ENCODE data around the gene ATP13A5. TPM values are rescaled to one million over a fixed set of nuclear protein-coding genes. Genes with fewer than 3 reads are reported as not detected.

The ATP13A5 gene
- total RNA-seq, 1 experiment from 2014 or later: not detected

DNA sequence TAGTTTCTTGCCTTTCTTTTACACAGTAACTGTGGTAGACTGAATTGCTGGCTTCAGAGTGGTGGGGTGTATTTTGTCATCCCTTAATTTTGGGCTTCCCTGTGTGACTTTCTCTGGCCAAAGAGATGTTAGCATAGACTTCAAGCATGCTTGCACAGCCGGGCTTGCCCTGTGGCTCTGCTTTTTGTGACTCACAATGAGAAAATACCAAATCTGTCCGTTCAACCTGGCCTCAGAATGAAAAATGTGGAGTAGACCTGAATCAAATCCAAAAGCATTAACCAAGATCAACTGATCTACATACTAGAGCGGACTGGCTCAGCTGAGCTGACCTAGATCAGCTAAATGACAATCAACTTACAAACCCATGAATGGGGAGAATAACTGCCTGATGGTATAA lies 86.2 kb downstream of the ATP13A5 start:
- H3K27ac Mint-ChIP-seq: no peak overlapping the region
- no peaks in the 10 kb centered on the region for H3K4me1 Mint-ChIP-seq
- no peaks in the 10 kb centered on the region for H3K23me2 ChIP-seq (ENCODE audit: insufficient read length, low read depth, low read length, poor library complexity, severe bottlenecking)
- no peak overlapping the region for H3K27ac ChIP-seq (ENCODE audit: insufficient read length, low read depth, low read length)
- H3K18ac ChIP-seq (ENCODE audit: insufficient read length, low read depth, low read length): no peak overlapping the region
- H3K56ac ChIP-seq (ENCODE audit: insufficient read length, low read depth, low read length): no peak overlapping the region
- no peak overlapping the region for H2AFZ ChIP-seq (ENCODE audit: low read length)
- no peak overlapping the region for H3K9ac ChIP-seq (ENCODE audit: extremely low read depth, insufficient read length, low read length)
- no peak overlapping the region for H4K5ac ChIP-seq (ENCODE audit: insufficient read length, low read depth, low read length)
- H2BK12ac ChIP-seq (ENCODE audit: insufficient read length, low read depth, low read length): no peak overlapping the region
- no peak overlapping the region for H3K23ac ChIP-seq (ENCODE audit: insufficient read length, low read depth, low read length)
- H3K79me1 ChIP-seq (ENCODE audit: insufficient read depth, low read depth, low read length, poor library complexity, severe bottlenecking): no peaks in the 10 kb centered on the region
- no peak overlapping the region for H2BK20ac ChIP-seq (ENCODE audit: low read depth, low read length, poor library complexity, severe bottlenecking)
- H3K9me3 Mint-ChIP-seq: peaks cover 36 to 49% of the 10 kb centered on the region in 2 experiments
- no peak overlapping the region for H4K8ac ChIP-seq (replicated peaks; ENCODE audit: insufficient read length, low read depth, low read length)
- H3K14ac ChIP-seq (ENCODE audit: insufficient read depth, low read length): no peak overlapping the region
- no peak overlapping the region for H2BK15ac ChIP-seq (ENCODE audit: low read depth, low read length)
- no peak overlapping the region for H2BK120ac ChIP-seq (ENCODE audit: low read depth, low read length, poor library complexity, severe bottlenecking)
- no CpG with 5 or more reads among the region's 3 CpGs for WGBS (ENCODE audit: extremely low coverage, insufficient read length, low lambda C conversion rate)
- H2AK5ac ChIP-seq (ENCODE audit: insufficient read length, low read length): no peak overlapping the region
- H3K27me3 Mint-ChIP-seq (ENCODE audit: low read depth): no peaks in the 10 kb centered on the region
- H3T11ph ChIP-seq (ENCODE audit: low read length): no peak overlapping the region
- no peaks in the 10 kb centered on the region for H3K79me2 ChIP-seq (ENCODE audit: insufficient read depth, low read length)
- no peak overlapping the region for H3K4ac ChIP-seq (ENCODE audit: low read depth, low read length)
- no peak overlapping the region for H2BK5ac ChIP-seq (ENCODE audit: insufficient read length, low read length)
- no peaks in the 10 kb centered on the region for H4K20me1 ChIP-seq (ENCODE audit: control insufficient read depth, insufficient read depth, insufficient read length)
- no peak overlapping the region for H4K91ac ChIP-seq (ENCODE audit: insufficient read length, low read depth, low read length)
- H3K4me2 ChIP-seq (ENCODE audit: insufficient read depth, insufficient read length, low read length): no peak overlapping the region
- H3K9me3 ChIP-seq (ENCODE audit: control insufficient read depth, low read depth, low read length): peaks cover 14% of the 10 kb centered on the region
- TF ChIP-seq, protein P1, sequence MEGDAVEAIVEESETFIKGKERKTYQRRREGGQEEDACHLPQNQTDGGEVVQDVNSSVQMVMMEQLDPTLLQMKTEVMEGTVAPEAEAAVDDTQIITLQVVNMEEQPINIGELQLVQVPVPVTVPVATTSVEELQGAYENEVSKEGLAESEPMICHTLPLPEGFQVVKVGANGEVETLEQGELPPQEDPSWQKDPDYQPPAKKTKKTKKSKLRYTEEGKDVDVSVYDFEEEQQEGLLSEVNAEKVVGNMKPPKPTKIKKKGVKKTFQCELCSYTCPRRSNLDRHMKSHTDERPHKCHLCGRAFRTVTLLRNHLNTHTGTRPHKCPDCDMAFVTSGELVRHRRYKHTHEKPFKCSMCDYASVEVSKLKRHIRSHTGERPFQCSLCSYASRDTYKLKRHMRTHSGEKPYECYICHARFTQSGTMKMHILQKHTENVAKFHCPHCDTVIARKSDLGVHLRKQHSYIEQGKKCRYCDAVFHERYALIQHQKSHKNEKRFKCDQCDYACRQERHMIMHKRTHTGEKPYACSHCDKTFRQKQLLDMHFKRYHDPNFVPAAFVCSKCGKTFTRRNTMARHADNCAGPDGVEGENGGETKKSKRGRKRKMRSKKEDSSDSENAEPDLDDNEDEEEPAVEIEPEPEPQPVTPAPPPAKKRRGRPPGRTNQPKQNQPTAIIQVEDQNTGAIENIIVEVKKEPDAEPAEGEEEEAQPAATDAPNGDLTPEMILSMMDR (conservative IDR thresholded peaks at IDR 0.05): no peak
- no peaks in the 10 kb centered on the region for H3K4me1 ChIP-seq (ENCODE audit: insufficient read depth, low read length)
- H3K4me3 Mint-ChIP-seq: no peak overlapping the region
- H3K36me3 Mint-ChIP-seq (ENCODE audit: insufficient read depth in 1 of 3, low read depth in 3 of 3): peaks cover 8 to 29% (median 13%) of the 10 kb centered on the region in 3 experiments
- no peaks in the 10 kb centered on the region for H3K27me3 ChIP-seq (ENCODE audit: insufficient read depth, low read length)
- no peak for DNase-seq
